Astrocyte (in vitro differentiated cells and primary cell): ENCODE measurements around the gene NYNRIN.

Experiments used
- EZH2 ChIP-seq: IDR thresholded peaks from 2 replicates; pipeline ENCODE4 v1.6.1; 2012; ENCODE audit warnings: mild to moderate bottlenecking, low read length, inconsistent platforms; ENCODE audit not compliant: insufficient read depth
- TF ChIP-seq, protein P1 (sequence below): IDR thresholded peaks from 2 replicates; pipeline ENCODE4 v1.5.1; 2011; ENCODE audit warnings: low read depth, mild to moderate bottlenecking, inconsistent platforms, low read length, moderate library complexity; ENCODE audit not compliant: insufficient read depth

DNA sequence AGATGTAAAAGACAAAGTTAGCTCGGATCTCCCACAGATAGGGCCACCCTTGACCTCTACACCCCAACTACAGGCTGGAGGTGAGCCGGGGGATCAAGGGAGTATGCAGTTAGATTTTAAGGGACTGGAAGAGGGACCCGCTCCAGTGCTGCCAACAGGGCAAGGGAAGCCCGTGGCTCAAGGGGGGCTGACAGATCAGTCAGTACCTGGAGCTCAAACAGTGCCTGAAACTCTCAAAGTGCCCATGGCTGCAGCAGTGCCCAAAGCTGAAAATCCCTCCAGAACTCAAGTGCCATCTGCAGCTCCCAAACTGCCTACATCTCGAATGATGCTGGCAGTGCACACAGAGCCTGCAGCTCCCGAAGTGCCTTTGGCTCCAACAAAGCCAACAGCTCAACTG is 10.4 kb downstream of the NYNRIN start:
- TF ChIP-seq, protein P1, sequence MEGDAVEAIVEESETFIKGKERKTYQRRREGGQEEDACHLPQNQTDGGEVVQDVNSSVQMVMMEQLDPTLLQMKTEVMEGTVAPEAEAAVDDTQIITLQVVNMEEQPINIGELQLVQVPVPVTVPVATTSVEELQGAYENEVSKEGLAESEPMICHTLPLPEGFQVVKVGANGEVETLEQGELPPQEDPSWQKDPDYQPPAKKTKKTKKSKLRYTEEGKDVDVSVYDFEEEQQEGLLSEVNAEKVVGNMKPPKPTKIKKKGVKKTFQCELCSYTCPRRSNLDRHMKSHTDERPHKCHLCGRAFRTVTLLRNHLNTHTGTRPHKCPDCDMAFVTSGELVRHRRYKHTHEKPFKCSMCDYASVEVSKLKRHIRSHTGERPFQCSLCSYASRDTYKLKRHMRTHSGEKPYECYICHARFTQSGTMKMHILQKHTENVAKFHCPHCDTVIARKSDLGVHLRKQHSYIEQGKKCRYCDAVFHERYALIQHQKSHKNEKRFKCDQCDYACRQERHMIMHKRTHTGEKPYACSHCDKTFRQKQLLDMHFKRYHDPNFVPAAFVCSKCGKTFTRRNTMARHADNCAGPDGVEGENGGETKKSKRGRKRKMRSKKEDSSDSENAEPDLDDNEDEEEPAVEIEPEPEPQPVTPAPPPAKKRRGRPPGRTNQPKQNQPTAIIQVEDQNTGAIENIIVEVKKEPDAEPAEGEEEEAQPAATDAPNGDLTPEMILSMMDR, result no peak
- no peak for TF ChIP-seq EZH2
